BLaER1 (cell line): ENCODE data around the gene FZD2.

Experiments used
- H3K27ac ChIP-seq: shearing (Covaris generic); formaldehyde crosslinking; 2 replicates; pipeline ENCODE4 v1.8.1; 2022
- H3K27me3 ChIP-seq: shearing (Covaris generic); formaldehyde crosslinking; 2 replicates; pipeline ENCODE4 v1.8.1; 2022
- H3K36me3 ChIP-seq: shearing (Covaris generic); formaldehyde crosslinking; 2 replicates; pipeline ENCODE4 v1.8.1; 2022
- H3K4me1 ChIP-seq: shearing (Covaris generic); formaldehyde crosslinking; 2 replicates; pipeline ENCODE4 v1.8.1; 2022
- H3K4me2 ChIP-seq: shearing (Covaris generic); formaldehyde crosslinking; 2 replicates; pipeline ENCODE4 v1.8.1; 2022
- H3K4me3 ChIP-seq: shearing (Covaris generic); formaldehyde crosslinking; 2 replicates; pipeline ENCODE4 v1.8.1; 2022
- H3K9ac ChIP-seq: shearing (Covaris generic); formaldehyde crosslinking; 2 replicates; pipeline ENCODE4 v1.8.1; 2022
- H3K9me3 ChIP-seq: shearing (Covaris generic); formaldehyde crosslinking; 2 replicates; pipeline ENCODE4 v1.8.1; 2022
- H4K20me1 ChIP-seq: shearing (Covaris generic); formaldehyde crosslinking; 2 replicates; pipeline ENCODE4 v1.8.1; 2022
- Cebpa-rat ChIP-seq: shearing (Covaris generic); IDR thresholded peaks from 2 replicates; pipeline ENCODE4 v1.8.1; 2022

Gene FZD2

GRCh38 chr17:44604116-44604761 is 47.0 kb downstream of the FZD2 start:
- Histone ChIP-seq H3K27me3 (no peaks in the 10 kb centered on the region), H3K4me1 (peaks cover 95% of the 10 kb centered on the region), H3K9me3 (peaks cover 7% of the 10 kb centered on the region), H3K27ac (peak overlapping the region; percentile 85), H3K36me3 (no peaks in the 10 kb centered on the region), H3K9ac (peak overlapping the region; percentile 39; the same call in 1 of the 2 replicates), H3K4me2 (peak overlapping the region; percentile 85), H3K4me3 (no peak overlapping the region), H4K20me1 (no peaks in the 10 kb centered on the region)
- TF ChIP-seq Cebpa-rat: no peak

- H3K9ac ChIP-seq: peak overlapping the region; percentile 39; the same call in 1 of the 2 replicates
- H3K4me1 ChIP-seq: peaks cover 95% of the 10 kb centered on the region
- H3K9me3 ChIP-seq: peaks cover 7% of the 10 kb centered on the region
- no peaks in the 10 kb centered on the region for H4K20me1 ChIP-seq
- H3K27ac ChIP-seq: peak overlapping the region; percentile 85
- TF ChIP-seq Cebpa-rat: no peak
- no peaks in the 10 kb centered on the region for H3K36me3 ChIP-seq
- peak overlapping the region; percentile 85 for H3K4me2 ChIP-seq
- H3K27me3 ChIP-seq: no peaks in the 10 kb centered on the region
- H3K4me3 ChIP-seq: 0 out of 2 replicates have a peak overlapping the region, but pooled peaks have one; percentile 17
Observed at GRCh38 chr17:44604768-44605485, 47.6 kb downstream of the FZD2 start.

GRCh38 chr17:44606658-44607057 is 49.4 kb downstream of the FZD2 start:
- Histone ChIP-seq H3K4me1 (peaks cover 95% of the 10 kb centered on the region), H3K9ac (no peak overlapping the region), H3K36me3 (no peaks in the 10 kb centered on the region), H3K4me2 (peak overlapping the region; percentile 85), H3K4me3 (no peak overlapping the region), H3K27ac (peak overlapping the region; percentile 85), H3K9me3 (peaks cover 7% of the 10 kb centered on the region), H4K20me1 (no peaks in the 10 kb centered on the region), H3K27me3 (no peaks in the 10 kb centered on the region)
- TF ChIP-seq Cebpa-rat: no peak

- no peaks in the 10 kb centered on the region for H4K20me1 ChIP-seq
- H3K36me3 ChIP-seq: no peaks in the 10 kb centered on the region
- no peak for TF ChIP-seq Cebpa-rat
- peaks cover 83% of the 10 kb centered on the region for H3K4me1 ChIP-seq
- H3K9ac ChIP-seq: no peak overlapping the region
- no peak overlapping the region for H3K4me2 ChIP-seq
- H3K9me3 ChIP-seq: peaks cover 7% of the 10 kb centered on the region
- no peaks in the 10 kb centered on the region for H3K27me3 ChIP-seq
- H3K27ac ChIP-seq: 0 out of 2 replicates have a peak overlapping the region, but pooled peaks have one; percentile 41
- H3K4me3 ChIP-seq: no peak overlapping the region
Observed at GRCh38 chr17:44607836-44608690, 50.8 kb downstream of the FZD2 start.

GRCh38 chr17:44608727-44609435 is 51.6 kb downstream of the FZD2 start:
- Histone ChIP-seq H3K36me3 (no peaks in the 10 kb centered on the region), H3K9ac (no peak overlapping the region; the same call in 1 of the 2 replicates), H3K27me3 (no peaks in the 10 kb centered on the region), H3K4me2 (peak overlapping the region; percentile 47), H3K9me3 (peaks cover 7% of the 10 kb centered on the region), H4K20me1 (no peaks in the 10 kb centered on the region), H3K4me1 (peaks cover 77% of the 10 kb centered on the region), H3K4me3 (no peak overlapping the region), H3K27ac (peak overlapping the region; percentile 39)
- TF ChIP-seq Cebpa-rat: no peak

- Histone ChIP-seq H3K4me3 (no peak overlapping the region), H3K27me3 (no peaks in the 10 kb centered on the region), H3K9me3 (peaks cover 7% of the 10 kb centered on the region), H3K4me2 (peak overlapping the region; percentile 47), H3K9ac (no peak overlapping the region), H3K27ac (no peak overlapping the region; the same call in 1 of the 2 replicates), H3K36me3 (no peaks in the 10 kb centered on the region), H3K4me1 (peaks cover 73% of the 10 kb centered on the region), H4K20me1 (no peaks in the 10 kb centered on the region)
- no peak for TF ChIP-seq Cebpa-rat
Observed at GRCh38 chr17:44610331-44610730, 53.0 kb downstream of the FZD2 start.
